ENCODE data around the gene AHNAK2.

DNA sequence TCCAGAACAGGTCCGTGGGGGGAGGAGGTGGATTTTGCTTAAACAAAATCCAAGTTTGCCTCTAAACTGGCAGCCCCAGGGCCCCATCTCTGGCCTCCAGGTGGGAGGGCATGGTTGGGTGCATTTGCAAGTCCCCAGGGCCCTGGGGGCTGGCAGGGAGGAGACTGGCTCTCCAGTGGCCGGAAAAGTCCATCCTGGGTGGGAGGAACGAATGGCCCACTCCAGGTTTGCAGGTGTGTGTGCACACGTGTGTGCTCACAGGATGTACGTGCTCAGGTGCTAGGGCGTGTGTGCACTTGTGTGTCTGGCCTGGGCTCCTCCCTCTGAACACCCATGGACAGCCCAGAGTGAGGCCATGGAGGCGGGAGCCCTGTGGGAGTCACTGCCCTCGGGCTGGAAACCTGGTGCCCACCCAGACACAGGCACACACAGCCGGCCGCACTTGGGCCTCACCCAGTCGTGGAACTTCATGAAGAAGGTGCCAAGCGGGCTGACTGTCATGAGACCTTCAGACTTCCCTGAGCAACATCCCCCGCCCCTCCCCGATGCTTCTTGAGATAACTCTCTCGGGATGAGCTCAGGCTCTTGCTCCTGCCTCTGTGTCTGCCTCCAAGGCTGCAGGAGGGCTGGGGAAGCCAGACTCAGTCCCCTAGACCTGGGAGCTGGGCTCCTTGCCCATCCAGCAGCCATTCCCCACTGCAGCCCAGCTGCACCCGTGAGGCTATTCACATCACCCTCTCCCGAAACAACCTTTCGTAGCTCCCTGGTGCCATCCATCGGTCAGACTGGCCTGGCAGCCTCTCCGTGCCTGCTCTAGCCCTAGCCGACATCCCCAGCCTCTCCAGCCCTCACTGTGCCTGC lies 9.4 kb downstream of the AHNAK2 start:
- TF ChIP-seq CTCF (conservative IDR thresholded peaks at IDR 0.05 in 1 of 2, IDR thresholded peaks at IDR 0.05 in 1 of 2; ENCODE audit: low read depth in 1 of 2, low read length in 2 of 2): no peak
- TF ChIP-seq EZH2 (IDR thresholded peaks at IDR 0.05; ENCODE audit: low read length, missing control alignments): no peak

Measured in fibroblast of lung (primary cell).